Loucy (cell line): ENCODE results near the gene FSTL5.

Experiments
- CTCF ChIP-seq: fragments of 200-600 bp; sonication (generic); conservative IDR thresholded peaks from 2 replicates; pipeline ENCODE4 v1.5.1; 2014; ENCODE audit warnings: mild to moderate bottlenecking, antibody characterized with exemption, low read length
- EZH2phosphoT487 ChIP-seq: fragments of 200-600 bp; IDR thresholded peaks from 2 replicates; pipeline ENCODE4 v1.6.1; 2018; ENCODE audit warnings: antibody characterized with exemption, mild to moderate bottlenecking, moderate library complexity, borderline replicate concordance

DNA sequence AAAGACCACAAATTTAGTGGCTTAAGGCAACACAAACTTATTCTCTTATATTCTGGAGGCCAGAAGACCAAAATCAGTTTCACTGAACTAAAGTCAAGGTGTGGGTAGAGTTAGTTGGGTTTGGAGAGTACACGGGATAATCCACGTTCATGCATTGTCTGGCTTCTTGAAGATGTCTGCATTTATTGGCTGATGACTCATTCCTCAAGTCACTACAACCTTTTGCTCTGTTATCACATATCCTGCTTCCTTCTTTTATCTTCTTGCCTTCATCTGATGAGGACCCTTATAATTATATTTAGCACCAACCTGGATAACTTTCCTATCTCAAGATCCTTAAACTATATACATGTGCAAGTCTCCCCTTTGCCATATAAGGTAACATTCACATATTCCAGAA, 590.0 kb downstream of the FSTL5 start:
- no peak for TF ChIP-seq CTCF
- TF ChIP-seq EZH2phosphoT487 = no peak
